ENCODE measurements around the gene CNPPD1. TPM values are rescaled to one million over a fixed set of nuclear protein-coding genes. Genes with fewer than 3 reads are reported as not detected.

Gene CNPPD1
- total RNA-seq, 1 donor from 2014 or later: 61.5 TPM

DNA sequence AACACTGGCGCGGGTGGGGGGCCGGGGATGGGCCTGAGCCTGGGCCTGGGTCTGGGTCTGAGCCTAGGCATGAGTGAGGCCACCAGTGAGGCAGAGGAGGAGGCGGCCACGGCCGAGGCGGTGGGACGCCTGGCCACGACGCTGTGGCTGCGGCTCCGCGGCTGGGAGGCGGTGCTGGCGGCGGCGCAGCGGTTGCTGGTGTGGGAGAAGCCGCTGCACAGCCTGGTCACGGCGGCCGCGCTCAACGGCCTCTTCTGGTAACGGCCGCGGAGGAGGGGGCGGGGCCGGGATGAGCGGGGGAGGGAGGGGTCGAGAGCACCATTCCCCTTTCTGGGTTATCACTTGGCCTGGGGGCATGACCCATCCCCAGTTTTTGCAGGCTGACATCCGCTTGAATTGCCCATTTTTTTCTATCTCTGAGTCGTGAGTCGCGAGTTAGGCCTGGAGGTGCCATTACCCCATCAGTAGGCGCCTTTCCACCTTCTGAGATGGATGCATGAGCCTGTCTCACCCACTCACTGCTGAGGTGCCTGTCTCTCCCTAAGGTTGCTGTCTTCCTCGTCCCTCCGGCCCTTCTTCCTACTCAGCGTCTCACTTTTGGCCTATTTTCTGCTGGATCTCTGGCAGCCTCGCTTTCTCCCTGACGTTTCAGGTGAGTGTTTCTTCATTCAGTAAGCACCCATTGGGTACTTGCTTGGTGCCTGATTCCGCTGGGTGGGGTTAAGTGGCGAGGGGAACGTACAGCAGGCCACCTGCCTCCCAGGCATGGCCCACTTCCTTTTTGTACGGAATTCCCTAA lies 1.9 kb upstream of the CNPPD1 start:
- Mint-ChIP-seq H3K4me3 (ENCODE audit: unreplicated experiment) (peak overlapping the region; percentile 99), H3K36me3 (ENCODE audit: unreplicated experiment) (no peaks in the 10 kb centered on the region), H3K27ac (ENCODE audit: unreplicated experiment) (peak overlapping the region; percentile 92), H3K9me3 (ENCODE audit: unreplicated experiment) (peaks cover 26% of the 10 kb centered on the region), H3K4me1 (ENCODE audit: low read depth, unreplicated experiment) (peaks cover 25% of the 10 kb centered on the region), H3K27me3 (ENCODE audit: unreplicated experiment) (peaks cover 25% of the 10 kb centered on the region)
- DNase-seq: peak; percentile 73
- TF ChIP-seq, protein P1, sequence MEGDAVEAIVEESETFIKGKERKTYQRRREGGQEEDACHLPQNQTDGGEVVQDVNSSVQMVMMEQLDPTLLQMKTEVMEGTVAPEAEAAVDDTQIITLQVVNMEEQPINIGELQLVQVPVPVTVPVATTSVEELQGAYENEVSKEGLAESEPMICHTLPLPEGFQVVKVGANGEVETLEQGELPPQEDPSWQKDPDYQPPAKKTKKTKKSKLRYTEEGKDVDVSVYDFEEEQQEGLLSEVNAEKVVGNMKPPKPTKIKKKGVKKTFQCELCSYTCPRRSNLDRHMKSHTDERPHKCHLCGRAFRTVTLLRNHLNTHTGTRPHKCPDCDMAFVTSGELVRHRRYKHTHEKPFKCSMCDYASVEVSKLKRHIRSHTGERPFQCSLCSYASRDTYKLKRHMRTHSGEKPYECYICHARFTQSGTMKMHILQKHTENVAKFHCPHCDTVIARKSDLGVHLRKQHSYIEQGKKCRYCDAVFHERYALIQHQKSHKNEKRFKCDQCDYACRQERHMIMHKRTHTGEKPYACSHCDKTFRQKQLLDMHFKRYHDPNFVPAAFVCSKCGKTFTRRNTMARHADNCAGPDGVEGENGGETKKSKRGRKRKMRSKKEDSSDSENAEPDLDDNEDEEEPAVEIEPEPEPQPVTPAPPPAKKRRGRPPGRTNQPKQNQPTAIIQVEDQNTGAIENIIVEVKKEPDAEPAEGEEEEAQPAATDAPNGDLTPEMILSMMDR (IDR thresholded peaks at IDR 0.05; ENCODE audit: partially characterized antibody, unreplicated experiment): peak; percentile 28

DNA sequence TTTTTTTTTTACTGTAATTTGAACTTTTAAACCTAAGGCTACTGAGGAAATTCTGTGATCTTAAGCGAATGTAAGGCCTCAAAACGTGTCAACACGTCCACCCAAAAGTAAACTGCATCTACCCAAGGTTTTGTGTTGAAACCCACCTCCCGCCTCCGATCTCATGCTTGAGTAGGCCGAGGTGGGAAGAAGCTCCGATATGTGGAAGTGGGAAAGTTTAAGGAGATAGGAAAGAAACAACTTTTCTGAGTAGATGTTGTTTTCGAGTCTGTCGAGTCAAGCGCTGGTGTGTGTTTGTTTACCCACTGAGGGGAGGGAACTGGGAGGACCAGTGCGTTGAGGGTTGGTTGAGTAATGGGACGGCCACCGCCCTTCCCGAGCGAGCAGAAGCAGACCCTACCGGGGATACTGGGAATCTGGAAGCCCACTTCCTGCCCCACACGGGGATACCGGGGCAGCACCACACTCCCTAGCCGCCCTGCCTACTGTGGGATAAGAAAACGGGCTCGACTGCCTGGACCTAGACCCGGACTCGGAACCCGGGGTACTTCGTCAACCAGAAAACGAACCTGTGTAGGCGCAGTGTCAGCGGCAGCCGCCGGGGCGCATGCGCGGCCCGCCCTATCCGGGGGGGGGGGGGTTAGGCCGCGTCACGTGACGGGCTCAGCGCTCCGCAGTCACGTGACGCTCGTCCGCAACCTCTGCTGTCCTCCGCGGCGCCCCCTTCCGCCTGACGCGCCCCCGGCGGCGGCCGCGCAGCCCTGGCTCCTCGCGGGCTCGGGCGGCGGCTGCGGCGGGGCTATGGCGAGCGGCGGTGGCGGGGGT lies 1.0 kb upstream of the CNPPD1 start, which contains the start of gene RETREG2:
Gene RETREG2, plus strand, starts transcription at position 724 of the 825 bp plus-strand sequence. Its CDS starts 78 bp downstream, at position 802.
- TF ChIP-seq, protein P1 (IDR thresholded peaks at IDR 0.05; ENCODE audit: partially characterized antibody, unreplicated experiment): peak; percentile 41
- peak; percentile 85 for DNase-seq
- H3K4me3 Mint-ChIP-seq (ENCODE audit: unreplicated experiment): peak within 1 kb of the TSS; percentile 99
- H3K36me3 Mint-ChIP-seq (ENCODE audit: unreplicated experiment): no peaks in the 10 kb centered on the region
- peaks cover 24% of the 10 kb centered on the region for H3K9me3 Mint-ChIP-seq (ENCODE audit: unreplicated experiment)
- H3K27me3 Mint-ChIP-seq (ENCODE audit: unreplicated experiment): peaks cover 20% of the 10 kb centered on the region
- H3K4me1 Mint-ChIP-seq (ENCODE audit: low read depth, unreplicated experiment): peaks cover 17% of the 10 kb centered on the region
- H3K27ac Mint-ChIP-seq (ENCODE audit: unreplicated experiment): peak within 1 kb of the TSS; percentile 98

DNA sequence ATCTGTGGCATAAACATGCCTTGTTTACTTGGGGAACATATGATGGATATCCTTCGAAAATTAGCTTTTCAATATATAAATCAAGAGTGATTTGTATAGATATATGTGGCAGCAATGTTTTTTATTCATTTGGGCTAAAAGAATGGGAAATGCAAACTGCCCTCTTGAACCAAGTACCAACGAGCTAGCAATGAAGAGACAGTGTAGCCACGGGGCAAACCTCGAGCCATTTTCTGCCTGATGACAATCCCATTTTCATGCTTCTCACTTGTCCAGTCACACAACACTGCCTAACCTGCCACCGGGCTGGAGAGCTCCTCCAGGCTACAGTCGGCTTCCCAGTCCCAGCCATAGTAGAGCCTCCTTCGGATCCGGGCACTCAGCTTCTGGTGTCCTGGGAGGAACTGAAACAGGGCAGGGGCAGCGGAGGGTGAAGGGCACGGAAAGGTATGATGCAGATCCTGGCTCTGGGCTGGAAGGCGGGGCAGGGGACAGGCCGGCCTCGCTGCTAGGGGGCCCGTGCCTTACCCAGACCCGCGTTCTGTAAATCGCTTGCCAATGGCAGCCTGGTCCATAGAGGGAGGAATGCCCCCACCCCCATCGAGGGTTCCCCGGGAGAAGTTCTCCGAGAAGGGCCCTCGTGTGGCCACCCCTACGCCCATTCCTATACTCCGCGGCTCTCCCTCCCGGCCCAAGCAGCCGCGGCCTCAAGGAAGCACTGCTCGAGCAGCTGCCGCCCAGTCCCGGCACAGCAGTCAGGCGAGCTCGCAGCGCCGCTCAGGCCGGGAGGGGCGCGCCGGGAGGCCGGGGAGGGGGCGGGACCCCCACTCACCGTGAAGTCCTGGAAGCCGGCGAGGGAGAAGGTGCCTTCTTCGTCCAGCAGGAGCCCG lies 552 bp downstream of the CNPPD1 start:
- peak overlapping the region; percentile 89 for H3K4me3 Mint-ChIP-seq (ENCODE audit: unreplicated experiment)
- H3K4me1 Mint-ChIP-seq (ENCODE audit: low read depth, unreplicated experiment): peaks cover 16% of the 10 kb centered on the region
- peak overlapping the region; percentile 82 for H3K27ac Mint-ChIP-seq (ENCODE audit: unreplicated experiment)
- H3K9me3 Mint-ChIP-seq (ENCODE audit: unreplicated experiment): peaks cover 23% of the 10 kb centered on the region
- TF ChIP-seq, protein P1 (IDR thresholded peaks at IDR 0.05; ENCODE audit: partially characterized antibody, unreplicated experiment): no peak
- peaks cover 25% of the 10 kb centered on the region for H3K27me3 Mint-ChIP-seq (ENCODE audit: unreplicated experiment)
- H3K36me3 Mint-ChIP-seq (ENCODE audit: unreplicated experiment): no peaks in the 10 kb centered on the region
- peak; percentile 66 for DNase-seq

DNA sequence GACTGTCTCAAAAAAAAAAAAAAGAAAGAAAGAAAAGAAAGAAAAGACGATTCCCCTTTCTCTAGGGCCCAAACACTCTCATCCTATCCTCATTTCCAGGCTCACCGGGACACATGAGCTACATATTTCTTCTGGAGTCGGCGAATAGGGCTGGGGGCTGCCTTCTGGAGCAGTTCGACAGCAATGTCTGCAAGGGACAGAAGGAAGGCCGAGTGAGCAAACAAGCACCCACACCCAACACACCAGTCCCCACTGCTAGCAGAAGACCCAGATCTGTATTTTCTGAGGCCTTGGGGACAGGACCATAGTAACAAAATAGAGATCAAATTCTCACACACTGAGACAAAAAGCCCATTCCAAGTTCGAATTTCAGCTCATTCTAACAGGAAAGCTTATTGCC lies 1.2 kb downstream of the CNPPD1 start:
- peaks cover 23% of the 10 kb centered on the region for H3K9me3 Mint-ChIP-seq (ENCODE audit: unreplicated experiment)
- H3K36me3 Mint-ChIP-seq (ENCODE audit: unreplicated experiment): no peaks in the 10 kb centered on the region
- DNase-seq: no peak
- H3K27ac Mint-ChIP-seq (ENCODE audit: unreplicated experiment): peak overlapping the region; percentile 82
- H3K27me3 Mint-ChIP-seq (ENCODE audit: unreplicated experiment): peaks cover 25% of the 10 kb centered on the region
- H3K4me3 Mint-ChIP-seq (ENCODE audit: unreplicated experiment): peak overlapping the region; percentile 89
- TF ChIP-seq, protein P1 (IDR thresholded peaks at IDR 0.05; ENCODE audit: partially characterized antibody, unreplicated experiment): no peak
- peaks cover 16% of the 10 kb centered on the region for H3K4me1 Mint-ChIP-seq (ENCODE audit: low read depth, unreplicated experiment)
